ENCODE data around the gene SORCS2.

Gene SORCS2

DNA sequence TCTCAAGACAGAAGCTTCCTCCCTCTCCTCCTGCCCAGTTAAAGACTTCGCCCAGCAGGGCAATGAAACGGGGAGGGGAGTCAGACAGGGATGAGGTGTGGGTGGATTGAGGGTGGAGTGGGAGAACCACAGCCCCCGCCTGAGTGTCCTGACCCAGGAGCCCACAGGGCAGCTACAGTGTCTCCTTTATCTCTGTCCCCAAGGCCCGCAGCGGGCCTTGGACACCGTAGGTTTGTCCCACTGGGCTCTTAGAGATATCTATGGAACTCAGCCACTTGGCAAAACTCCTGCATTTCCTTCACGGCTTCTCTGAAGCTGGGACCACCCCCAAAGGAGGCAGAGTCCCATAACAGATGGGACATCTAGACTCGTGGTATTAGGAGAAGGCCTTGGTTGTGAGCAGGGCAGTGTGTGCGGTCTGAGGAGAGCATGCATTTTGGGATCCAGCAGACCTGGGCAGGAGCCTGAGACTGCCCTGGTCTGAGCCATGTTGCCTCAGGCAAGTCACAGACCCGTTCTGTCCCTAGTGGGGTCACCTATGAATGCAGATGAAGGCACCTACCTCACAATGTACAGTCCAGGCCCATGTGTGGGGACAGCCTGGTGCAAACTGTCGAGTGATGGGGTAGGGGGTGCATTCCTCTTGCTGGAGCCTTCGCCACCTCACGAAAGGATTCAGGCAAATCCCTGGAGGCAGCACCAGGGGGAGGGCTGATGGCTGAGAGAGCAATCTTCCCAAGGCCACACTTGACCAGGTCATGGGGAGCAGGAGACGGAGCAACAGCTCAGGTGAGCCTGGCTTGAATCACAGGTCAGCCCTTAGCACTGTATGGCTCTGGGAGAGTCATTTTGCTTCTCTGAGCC is 468.1 kb downstream of the SORCS2 start:
- no peak overlapping the region for H3K4me3 ChIP-seq (ENCODE audit: low read depth, low read length)
- TF ChIP-seq, protein P1, sequence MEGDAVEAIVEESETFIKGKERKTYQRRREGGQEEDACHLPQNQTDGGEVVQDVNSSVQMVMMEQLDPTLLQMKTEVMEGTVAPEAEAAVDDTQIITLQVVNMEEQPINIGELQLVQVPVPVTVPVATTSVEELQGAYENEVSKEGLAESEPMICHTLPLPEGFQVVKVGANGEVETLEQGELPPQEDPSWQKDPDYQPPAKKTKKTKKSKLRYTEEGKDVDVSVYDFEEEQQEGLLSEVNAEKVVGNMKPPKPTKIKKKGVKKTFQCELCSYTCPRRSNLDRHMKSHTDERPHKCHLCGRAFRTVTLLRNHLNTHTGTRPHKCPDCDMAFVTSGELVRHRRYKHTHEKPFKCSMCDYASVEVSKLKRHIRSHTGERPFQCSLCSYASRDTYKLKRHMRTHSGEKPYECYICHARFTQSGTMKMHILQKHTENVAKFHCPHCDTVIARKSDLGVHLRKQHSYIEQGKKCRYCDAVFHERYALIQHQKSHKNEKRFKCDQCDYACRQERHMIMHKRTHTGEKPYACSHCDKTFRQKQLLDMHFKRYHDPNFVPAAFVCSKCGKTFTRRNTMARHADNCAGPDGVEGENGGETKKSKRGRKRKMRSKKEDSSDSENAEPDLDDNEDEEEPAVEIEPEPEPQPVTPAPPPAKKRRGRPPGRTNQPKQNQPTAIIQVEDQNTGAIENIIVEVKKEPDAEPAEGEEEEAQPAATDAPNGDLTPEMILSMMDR (IDR thresholded peaks at IDR 0.05; ENCODE audit: low read depth, low read length) = no peak

DNA sequence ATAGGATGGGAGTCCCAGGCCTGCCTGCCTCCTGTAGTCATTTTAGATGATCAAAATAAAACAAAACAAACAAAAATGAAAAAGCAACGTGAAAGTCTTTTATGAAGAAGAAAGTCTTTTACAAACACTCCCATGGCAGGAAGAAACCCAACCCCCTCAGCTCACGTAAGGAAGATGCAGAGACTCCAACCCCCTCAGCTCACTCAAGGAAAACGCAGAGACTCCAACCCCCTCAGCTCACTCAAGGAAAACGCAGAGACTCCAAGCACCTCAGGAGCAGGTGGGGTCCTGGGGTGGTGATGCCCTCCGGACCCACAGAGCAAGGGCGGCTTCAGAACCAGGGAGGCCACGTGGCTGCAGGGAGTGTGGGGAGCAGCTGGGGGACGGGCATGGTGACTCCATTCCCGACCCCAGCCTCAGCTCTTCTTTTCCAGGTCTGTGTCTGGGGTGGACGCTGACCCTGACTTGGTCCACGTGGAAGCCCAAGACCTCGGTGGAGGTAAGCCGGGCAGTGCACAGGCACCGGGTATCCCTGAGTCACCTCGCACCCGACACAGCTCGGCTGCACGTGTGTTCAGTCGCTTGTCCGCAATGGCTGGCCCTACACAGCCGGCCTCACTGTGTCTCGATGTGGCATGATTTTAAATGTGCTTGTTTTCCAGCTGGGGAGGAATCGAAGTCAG is 468.9 kb downstream of the SORCS2 start:
- no peak overlapping the region for H3K4me3 ChIP-seq (ENCODE audit: low read depth, low read length)
- TF ChIP-seq, protein P1 (IDR thresholded peaks at IDR 0.05; ENCODE audit: low read depth, low read length) = no peak

DNA sequence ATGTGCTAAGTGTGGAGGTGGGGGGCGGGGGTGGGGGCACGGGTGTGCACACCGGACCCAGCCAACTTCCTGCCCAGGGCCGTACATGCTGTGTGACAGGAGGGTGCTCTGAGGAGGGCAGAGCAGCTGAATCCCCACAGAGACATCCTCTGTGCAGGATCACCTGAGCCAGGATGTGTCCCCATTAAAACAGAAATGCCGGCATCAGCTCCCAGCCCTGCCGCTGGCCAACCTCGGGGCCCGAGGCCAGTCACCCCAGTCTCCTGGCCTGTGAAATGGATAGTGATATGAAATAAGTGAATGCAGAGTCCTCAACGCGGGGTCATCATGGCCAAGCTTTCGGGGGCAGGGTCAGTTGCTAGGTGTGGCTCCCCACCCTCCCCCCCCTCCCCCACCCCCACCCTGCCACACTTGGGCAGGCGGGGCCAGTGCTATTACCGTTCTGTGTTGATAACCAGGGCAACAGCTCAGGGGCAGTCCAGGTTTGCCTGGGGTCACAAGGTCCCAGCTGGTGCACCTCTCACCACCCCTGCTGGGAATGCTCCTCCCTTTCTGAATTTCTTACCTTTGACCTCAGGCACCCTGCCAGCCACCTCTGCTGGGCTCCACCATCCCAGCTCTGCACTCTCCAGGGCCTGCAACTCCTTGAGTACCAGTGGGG is 469.6 kb downstream of the SORCS2 start:
- TF ChIP-seq, protein P1 (IDR thresholded peaks at IDR 0.05; ENCODE audit: low read depth, low read length) = no peak
- H3K4me3 ChIP-seq (ENCODE audit: low read depth, low read length) = no peak overlapping the region

DNA sequence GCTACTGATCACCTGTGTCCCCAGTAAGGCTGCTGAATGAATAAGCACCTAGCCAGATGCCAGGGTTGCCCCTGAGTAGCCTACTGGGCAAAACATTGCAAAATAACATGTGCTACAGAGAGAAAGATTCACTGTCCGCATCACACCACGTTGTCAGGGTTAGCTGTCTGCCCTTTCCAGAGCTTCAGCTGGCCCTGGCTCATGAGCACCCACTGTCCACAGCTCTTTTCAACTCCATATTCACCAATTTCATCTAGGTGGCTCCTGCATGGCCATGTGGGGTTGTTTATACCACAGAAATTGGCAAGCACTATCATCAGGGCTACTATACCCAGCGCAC is 470.1 kb downstream of the SORCS2 start:
- TF ChIP-seq, protein P1 (IDR thresholded peaks at IDR 0.05; ENCODE audit: low read depth, low read length) = no peak
- H3K4me3 ChIP-seq (ENCODE audit: low read depth, low read length) = no peak overlapping the region

DNA sequence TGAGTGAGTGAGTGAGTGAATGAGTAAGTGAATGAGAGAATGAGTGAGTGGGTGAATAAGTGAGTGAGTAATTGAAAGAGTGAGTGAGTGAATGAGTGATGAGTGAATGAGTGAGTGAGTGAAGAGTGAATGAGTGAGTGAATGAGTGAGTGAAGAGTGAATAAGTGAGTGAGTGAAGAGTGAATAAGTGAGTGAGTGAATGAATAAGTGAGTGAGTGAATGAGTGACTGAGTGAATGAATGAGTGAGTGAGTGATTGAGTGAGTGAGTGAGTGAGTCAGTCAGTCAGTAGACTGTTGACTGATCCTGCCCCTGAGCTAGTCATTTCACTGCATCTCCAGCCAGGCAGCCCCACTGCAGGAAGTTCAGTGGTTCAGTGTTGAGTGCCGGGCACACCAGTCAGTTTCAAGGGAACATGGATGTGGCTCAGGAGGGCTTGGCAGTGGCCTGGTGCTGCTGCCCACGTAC is 470.8 kb downstream of the SORCS2 start:
- no peak overlapping the region for H3K4me3 ChIP-seq (ENCODE audit: low read depth, low read length)
- TF ChIP-seq, protein P1 (IDR thresholded peaks at IDR 0.05; ENCODE audit: low read depth, low read length) = no peak

DNA sequence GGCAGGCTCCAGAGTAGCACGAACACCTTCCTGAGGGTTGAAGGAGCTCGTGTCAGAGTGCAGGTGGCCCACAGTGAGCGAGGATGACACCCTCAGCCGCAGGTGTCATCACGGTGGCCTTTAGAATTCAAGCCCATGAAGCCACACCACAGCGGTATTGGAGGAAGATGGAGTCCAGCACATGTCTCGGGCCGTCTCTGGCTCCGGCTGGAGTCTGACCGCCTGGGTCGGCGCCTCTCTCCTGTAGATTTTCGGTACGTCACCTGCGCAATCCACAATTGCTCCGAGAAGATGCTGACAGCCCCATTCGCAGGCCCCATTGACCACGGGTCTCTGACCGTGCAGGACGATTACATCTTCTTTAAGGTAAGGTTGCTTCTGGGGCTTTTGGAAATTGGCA is 471.8 kb downstream of the SORCS2 start:
- TF ChIP-seq, protein P1 (IDR thresholded peaks at IDR 0.05; ENCODE audit: low read depth, low read length) = no peak
- no peak overlapping the region for H3K4me3 ChIP-seq (ENCODE audit: low read depth, low read length)

Data from WI38 (cell line).